Right lobe of liver (tissue), 6 donors: ENCODE data around the gene SERPINB4. TPM values are rescaled to one million over a fixed set of nuclear protein-coding genes. Genes with fewer than 3 reads are reported as not detected.
A peak's percentile ranks its signal among the peaks of the same experiment; 100 is the strongest.

ENCODE experiments used
- ATAC-seq, 4 donors: fragments of 200-7000 bp; cut with Tn5 transposase; one replicate each; pipeline ENCODE4 v1.9.1; 2020; ENCODE audit warnings: mild to moderate bottlenecking in 4 of 4, moderate library complexity in 4 of 4
- DNase-seq, 3 donors: peaks; one replicate each; pipeline ENCODE4 v3.0.0-alpha.2; 2020
- H3K27ac ChIP-seq, 3 donors: fragments of 200-600 bp; one replicate each; pipeline ENCODE4 v1.8.0; 2022
- H3K27me3 ChIP-seq, 2 donors: fragments of 200-600 bp; one replicate each; pipeline ENCODE4 v1.8.0; 2022
- H3K36me3 ChIP-seq, 4 donors: fragments of 200-600 bp; sonication (generic) in 1 of 4; one replicate each; pipeline versions ENCODE4 v1.5.1 to v1.8.0; 2017 to 2022; ENCODE audit warnings: control low read depth in 1 of 4
- H3K4me1 ChIP-seq, 4 donors: fragments of 200-600 bp; sonication (generic) in 1 of 4; one replicate each; pipeline versions ENCODE4 v1.5.1 to v1.8.0; 2017 to 2022; ENCODE audit warnings: control low read depth in 1 of 4
- H3K4me3 ChIP-seq, 3 donors: fragments of 200-600 bp; one replicate each; pipeline ENCODE4 v1.8.0; 2022
- H3K9me3 ChIP-seq, 4 donors: fragments of 200-600 bp; sonication (generic) in 1 of 4; one replicate each; pipeline versions ENCODE4 v1.5.1 to v1.8.0; 2017 to 2022; ENCODE audit warnings: control low read depth in 1 of 4
- CTCF ChIP-seq, 4 donors: fragments of 200-600 bp in 3 of 4; fragments of 450-650 bp in 1 of 4; IDR thresholded peaks; one replicate each; pipeline versions ENCODE4 v1.5.1 to v1.8.0; 2016 to 2022; ENCODE audit warnings: antibody characterized with exemption in 4 of 4, mild to moderate bottlenecking in 2 of 4
- POLR2A ChIP-seq: fragments of 450-650 bp; IDR thresholded peaks from one replicate; pipeline ENCODE4 v1.6.1; 2017; ENCODE audit warnings: antibody characterized with exemption, mild to moderate bottlenecking
- WGBS: methylation state at CpG from one replicate; pipeline ENCODE4 v1.1.6; 2018; ENCODE audit warnings: low coverage, low lambda C conversion rate; ENCODE audit not compliant: insufficient coverage; ENCODE audit errors: missing lambda C conversion rate; 5-methylcytosine and 5-hydroxymethylcytosine counted together
- intact Hi-C, 2 donors: fragments of 100-400 bp; cut with DNase I; formaldehyde crosslinking; loops; one replicate each; pipeline versions ENCODE4 v1.11.2 to v1.14.1; 2022
- total RNA-seq, 6 experiments: library from RNA; depleted of rRNA in 2 of 6; stranded (reverse); fragments of >200 nt in 2 of 6; fragmentation: NEBNext Ultra II Directional in 3 of 6; extraction: Animal tissue kit (Norgen Biotek cat#: 25700) in 3 of 6; gene quantifications; one replicate each; pipeline versions ENCODE4 v1.1.0 to v1.2.4, GENCODE V29; 2016 to 2023
- donor health status: DM: no; HTN: yes; CAD: no.
- donor health status: DM: no; HTN: no; CAD: no.
- donor health status: DM: no; HTN: no; CAD: no.
- donor health status: DM: no; HTN: yes; CAD: no.
- donor health status: DM: no; HTN: yes; CAD: no.

The SERPINB4 gene
- total RNA-seq, 6 experiments from 2014 or later = not detected

- Histone ChIP-seq H3K27ac (no peak overlapping the region), H3K27me3 (no peaks in the 10 kb centered on the region), H3K4me1 (no peaks in the 10 kb centered on the region), H3K4me3 (no peak overlapping the region), H3K9me3 (no peaks in the 10 kb centered on the region), H3K36me3 (no peaks in the 10 kb centered on the region)
- intact Hi-C loops = no loop called here
- TF ChIP-seq POLR2A (no peak), CTCF (IDR thresholded peaks at IDR 0.05) (no peak)
- DNase-seq (no peak), ATAC-seq (no peak)
- WGBS = 74% methylated on average over 5 of the region's 6 CpGs
Measured at GRCh38 chr18:63637703-63638102, 6.4 kb downstream of the SERPINB4 start.

GRCh38 chr18:63627819-63628218 lies 16.2 kb downstream of the SERPINB4 start:
- intact Hi-C loops = no loop called here
- H3K36me3 ChIP-seq = no peaks in the 10 kb centered on the region

GRCh38 chr18:63626431-63626830 lies 17.6 kb downstream of the SERPINB4 start:
- no peak for DNase-seq
- no peaks in the 10 kb centered on the region for H3K27me3 ChIP-seq
- H3K36me3 ChIP-seq = no peaks in the 10 kb centered on the region
- no peak overlapping the region for H3K4me3 ChIP-seq
- peak in 1 of 4 donors; percentile 22 for ATAC-seq
- no peak overlapping the region for H3K27ac ChIP-seq
- intact Hi-C loops = no loop called here
- 29% methylated on average over 1 of the region's 4 CpGs for WGBS
- H3K9me3 ChIP-seq = no peaks in the 10 kb centered on the region
- H3K4me1 ChIP-seq = no peaks in the 10 kb centered on the region
- TF ChIP-seq CTCF (IDR thresholded peaks at IDR 0.05) (no peak), POLR2A (no peak)

More at GRCh38 chr18:63627819-63628218, 16.2 kb downstream of the SERPINB4 start:
- ATAC-seq (no peak), DNase-seq (no peak)
- no peaks in the 10 kb centered on the region for H3K9me3 ChIP-seq
- no peak overlapping the region for H3K27ac ChIP-seq
- H3K4me3 ChIP-seq = no peak overlapping the region
- TF ChIP-seq POLR2A = no peak
- no peak for TF ChIP-seq CTCF (IDR thresholded peaks at IDR 0.05)
- no peaks in the 10 kb centered on the region for H3K27me3 ChIP-seq
- H3K4me1 ChIP-seq = no peaks in the 10 kb centered on the region

GRCh38 chr18:63624863-63625262 lies 19.2 kb downstream of the SERPINB4 start:
- TF ChIP-seq CTCF (IDR thresholded peaks at IDR 0.05) = no peak
- no peak for TF ChIP-seq POLR2A
- Histone ChIP-seq H3K4me3 (no peak overlapping the region), H3K36me3 (no peaks in the 10 kb centered on the region), H3K27ac (no peak overlapping the region), H3K4me1 (no peaks in the 10 kb centered on the region), H3K27me3 (no peaks in the 10 kb centered on the region), H3K9me3 (no peaks in the 10 kb centered on the region)
- no peak for DNase-seq
- ATAC-seq = no peak
- intact Hi-C loops = no loop called here
- WGBS = 67% methylated on average over 1 of the region's 3 CpGs

GRCh38 chr18:63619661-63620060 lies 24.4 kb downstream of the SERPINB4 start:
- 27% methylated on average over 3 of the region's 3 CpGs for WGBS
- no peaks in the 10 kb centered on the region for H3K4me1 ChIP-seq
- H3K4me3 ChIP-seq = no peak overlapping the region
- DNase-seq = no peak
- intact Hi-C loops = no loop called here
- no peak for TF ChIP-seq CTCF (IDR thresholded peaks at IDR 0.05)
- TF ChIP-seq POLR2A = no peak
- no peaks in the 10 kb centered on the region for H3K9me3 ChIP-seq
- H3K27me3 ChIP-seq = no peaks in the 10 kb centered on the region
- no peak overlapping the region for H3K27ac ChIP-seq
- ATAC-seq = no peak
- H3K36me3 ChIP-seq = no peaks in the 10 kb centered on the region
